Right lobe of liver (tissue), 4 donors: ENCODE results near the gene NELFB.

ENCODE experiments used
- CTCF ChIP-seq, 4 donors: fragments of 200-600 bp in 3 of 4; fragments of 450-650 bp in 1 of 4; IDR thresholded peaks; one replicate each; pipeline versions ENCODE4 v1.5.1 to v1.8.0; 2016 to 2022; ENCODE audit warnings: antibody characterized with exemption in 4 of 4, mild to moderate bottlenecking in 2 of 4
- POLR2A ChIP-seq: fragments of 450-650 bp; IDR thresholded peaks from one replicate; pipeline ENCODE4 v1.6.1; 2017; ENCODE audit warnings: antibody characterized with exemption, mild to moderate bottlenecking
- donor health status: DM: no; HTN: no; CAD: no.
- donor health status: DM: no; HTN: no; CAD: no.
- donor health status: DM: no; HTN: yes; CAD: no.

- TF ChIP-seq CTCF (IDR thresholded peaks at IDR 0.05) (no peak), POLR2A (no peak)
These were observed 63.5 kb downstream of the NELFB start for GRCh38 chr9:137318602-137319001.
